Left renal cortex interstitium (tissue), 4 donors: Measurements from ENCODE around the gene GGCT. TPM values are rescaled to one million over a fixed set of nuclear protein-coding genes. Genes with fewer than 3 reads are reported as not detected.
"Not testable (repeated sequence)": the region's sequence is repeated elsewhere in the genome, so short reads cannot be mapped to it uniquely, and the experiment has no call there.

ENCODE experiments used
- DNase-seq, 4 donors: peaks; one replicate each; pipeline ENCODE4 v3.0.0-alpha.2; 2013; ENCODE audit warnings: low read depth in 4 of 4, low spot score in 2 of 4, missing footprints in 1 of 4
- polyA plus RNA-seq, 4 donors: library from polyadenylated mRNA; unstranded; fragments of 120-200 nt; gene quantifications; one replicate each; pipeline ENCODE4 v1.2.1, GENCODE V29; 2013; ENCODE audit not compliant: insufficient read length in 4 of 4

GGCT gene
- 10 to 100 TPM; 64.1 to 82.2 (median 70.2) TPM for polyA plus RNA-seq

- peak; percentile 92 to 98 (median 94) for DNase-seq
These were observed at the start of gene GGCT for GRCh38 chr7:30504301-30505173. Gene GGCT (minus strand): TSS chr7:30504829. CDS start chr7:30504709, 120 bp downstream.

- DNase-seq: no peak
These were observed 48.9 kb upstream of the GGCT start for GRCh38 chr7:30553546-30553945.

- DNase-seq: no peak
These were observed 48.5 kb upstream of the GGCT start for GRCh38 chr7:30553141-30553540.

- DNase-seq: no peak
These were observed 47.7 kb upstream of the GGCT start for GRCh38 chr7:30552330-30552729.

- no peak for DNase-seq
These were observed 45.4 kb upstream of the GGCT start for GRCh38 chr7:30549931-30550493.

- peak in 3 of 4 donors; percentile 37 to 79 (median 55) for DNase-seq
These were observed 44.2 kb upstream of the GGCT start for GRCh38 chr7:30548845-30549244.

GRCh38 chr7:30546596-30546995, 42.0 kb upstream of the GGCT start:
- DNase-seq: no peak

GRCh38 chr7:30545791-30546555, 41.3 kb upstream of the GGCT start:
- no peak for DNase-seq

GRCh38 chr7:30543813-30544525, 39.3 kb upstream of the GGCT start:
- no peak for DNase-seq

- not testable (repeated sequence) for DNase-seq
These were observed 38.5 kb upstream of the GGCT start for GRCh38 chr7:30543115-30543514.

- DNase-seq: no peak
These were observed 29.3 kb upstream of the GGCT start for GRCh38 chr7:30533886-30534285.

GRCh38 chr7:30531286-30531685, 26.7 kb upstream of the GGCT start:
- DNase-seq: no peak

- DNase-seq: no peak
These were observed 25.7 kb upstream of the GGCT start for GRCh38 chr7:30530373-30530772.

GRCh38 chr7:30528779-30529178, 24.1 kb upstream of the GGCT start:
- no peak for DNase-seq

GRCh38 chr7:30527297-30527696, 22.7 kb upstream of the GGCT start:
- not testable (repeated sequence) for DNase-seq

- no peak for DNase-seq
These were observed 21.5 kb upstream of the GGCT start for GRCh38 chr7:30526163-30526562.

GRCh38 chr7:30525429-30525828, 20.8 kb upstream of the GGCT start:
- DNase-seq: no peak

- no peak for DNase-seq
These were observed 19.9 kb upstream of the GGCT start for GRCh38 chr7:30524545-30524944.

- no peak for DNase-seq
These were observed 18.8 kb upstream of the GGCT start for GRCh38 chr7:30523466-30523865.

- no peak for DNase-seq
These were observed 17.5 kb upstream of the GGCT start for GRCh38 chr7:30522159-30522558.

- no peak for DNase-seq
These were observed 16.9 kb upstream of the GGCT start for GRCh38 chr7:30521532-30521931.
